Astrocyte (in vitro differentiated cells and primary cell): ENCODE data around the gene ARHGAP20. TPM values are rescaled to one million over a fixed set of nuclear protein-coding genes. Genes with fewer than 3 reads are reported as not detected.

Experiments used
- DNase-seq: peaks from one replicate; pipeline ENCODE4 v3.0.0-alpha.2; 2010; ENCODE audit warnings: low read depth
- FAIRE-seq: peaks from 2 replicates; lab custom pipeline; 2011; peaks lifted over from hg19 to GRCh38; lab: Jason Lieb, UNC
- H2AFZ ChIP-seq: 2 replicates; pipeline ENCODE4 v1.6.0; 2012; ENCODE audit warnings: low read depth, low read length, inconsistent platforms
- H3K27ac ChIP-seq: 2 replicates; pipeline ENCODE4 v1.5.1; 2011; ENCODE audit warnings: low read depth, low read length, inconsistent platforms
- H3K27me3 ChIP-seq: 2 replicates; pipeline ENCODE4 v1.6.0; 2011; ENCODE audit warnings: low read length, inconsistent platforms; ENCODE audit not compliant: insufficient read depth
- H3K36me3 ChIP-seq: 2 replicates; pipeline ENCODE4 v1.5.1; 2011; ENCODE audit warnings: low read length, inconsistent platforms; ENCODE audit not compliant: insufficient read depth
- H3K4me1 ChIP-seq: 2 replicates; pipeline ENCODE4 v1.5.1; 2011; ENCODE audit warnings: low read length, inconsistent platforms; ENCODE audit not compliant: insufficient read depth
- H3K4me2 ChIP-seq: 2 replicates; pipeline ENCODE4 v1.6.0; 2012; ENCODE audit warnings: low read length, inconsistent platforms
- H3K4me3 ChIP-seq: 2 replicates; pipeline ENCODE4 v1.5.1; 2011; ENCODE audit warnings: low read depth, mild to moderate bottlenecking, low read length, inconsistent platforms; ENCODE audit not compliant: insufficient read depth
- H3K79me2 ChIP-seq: 2 replicates; pipeline ENCODE4 v1.6.0; 2012; ENCODE audit warnings: mild to moderate bottlenecking, low read length, inconsistent platforms; ENCODE audit not compliant: insufficient read depth
- H3K9ac ChIP-seq: 2 replicates; pipeline ENCODE4 v1.6.0; 2012; ENCODE audit warnings: mild to moderate bottlenecking, low read length, inconsistent platforms
- H3K9me3 ChIP-seq: 2 replicates; pipeline ENCODE4 v1.5.1; 2012; ENCODE audit warnings: low read depth, mild to moderate bottlenecking, low read length, inconsistent platforms; ENCODE audit not compliant: insufficient read depth
- H4K20me1 ChIP-seq: 2 replicates; pipeline ENCODE4 v1.6.0; 2012; ENCODE audit warnings: low read length, inconsistent platforms; ENCODE audit not compliant: insufficient read depth
- H3K27ac Mint-ChIP-seq: one replicate; pipeline ENCODE4 v1.8.0; 2021; ENCODE audit warnings: mild to moderate bottlenecking, mixed read lengths; ENCODE audit not compliant: unreplicated experiment
- H3K27me3 Mint-ChIP-seq: one replicate; pipeline ENCODE4 v1.8.0; 2021; ENCODE audit warnings: low read depth, mixed read lengths; ENCODE audit not compliant: unreplicated experiment
- H3K36me3 Mint-ChIP-seq: one replicate; pipeline ENCODE4 v1.8.0; 2021; ENCODE audit warnings: low read depth, mixed read lengths; ENCODE audit not compliant: unreplicated experiment
- H3K4me1 Mint-ChIP-seq: one replicate; pipeline ENCODE4 v1.8.0; 2021; ENCODE audit warnings: low read depth, mixed read lengths; ENCODE audit not compliant: unreplicated experiment
- H3K4me3 Mint-ChIP-seq: one replicate; pipeline ENCODE4 v1.8.0; 2021; ENCODE audit warnings: mild to moderate bottlenecking, moderate library complexity, mixed read lengths; ENCODE audit not compliant: unreplicated experiment
- H3K9me3 Mint-ChIP-seq: one replicate; pipeline ENCODE4 v1.8.0; 2021; ENCODE audit warnings: mild to moderate bottlenecking, mixed read lengths; ENCODE audit not compliant: unreplicated experiment
- CTCF ChIP-seq: IDR thresholded peaks from 2 replicates; pipeline ENCODE4 v1.5.1; 2011; ENCODE audit warnings: low read depth, mild to moderate bottlenecking, inconsistent platforms, low read length, moderate library complexity; ENCODE audit not compliant: insufficient read depth
- EZH2 ChIP-seq: IDR thresholded peaks from 2 replicates; pipeline ENCODE4 v1.6.1; 2012; ENCODE audit warnings: mild to moderate bottlenecking, low read length, inconsistent platforms; ENCODE audit not compliant: insufficient read depth
- total RNA-seq: library from RNA; stranded (reverse); gene quantifications from 2 replicates; pipeline ENCODE4 v1.2.1, GENCODE V29; 2021

ARHGAP20 gene
- total RNA-seq, 1 donor from 2014 or later: 0.11 TPM

- H2AFZ ChIP-seq: no peak overlapping the region
- peaks cover 13% of the 10 kb centered on the region for H3K27me3 Mint-ChIP-seq
- no peaks in the 10 kb centered on the region for H3K36me3 ChIP-seq
- H3K4me3 ChIP-seq: no peak overlapping the region
- no peaks in the 10 kb centered on the region for H3K36me3 Mint-ChIP-seq
- H3K4me1 Mint-ChIP-seq: peaks cover 4% of the 10 kb centered on the region
- DNase-seq: peak; percentile 41
- no peaks in the 10 kb centered on the region for H3K9me3 ChIP-seq
- no peaks in the 10 kb centered on the region for H3K27me3 ChIP-seq
- H4K20me1 ChIP-seq: no peaks in the 10 kb centered on the region
- no peak overlapping the region for H3K9ac ChIP-seq
- H3K4me1 ChIP-seq: no peaks in the 10 kb centered on the region
- no peaks in the 10 kb centered on the region for H3K79me2 ChIP-seq
- no peaks in the 10 kb centered on the region for H3K9me3 Mint-ChIP-seq
- H3K27ac Mint-ChIP-seq: no peak overlapping the region
- FAIRE-seq: no peak
- no peak overlapping the region for H3K4me2 ChIP-seq
- H3K27ac ChIP-seq: no peak overlapping the region
- TF ChIP-seq CTCF: no peak
- no peak for TF ChIP-seq EZH2
- no peak overlapping the region for H3K4me3 Mint-ChIP-seq
Observed at GRCh38 chr11:110565357-110566336, 146.6 kb downstream of the ARHGAP20 start.

GRCh38 chr11:110564676-110565356, 147.4 kb downstream of the ARHGAP20 start:
- no peak for TF ChIP-seq EZH2
- TF ChIP-seq CTCF: no peak
- H3K4me3 ChIP-seq: no peak overlapping the region
- DNase-seq (no peak), FAIRE-seq (no peak)
- Mint-ChIP-seq H3K4me3 (no peak overlapping the region), H3K4me1 (peaks cover 4% of the 10 kb centered on the region), H3K27me3 (peaks cover 20% of the 10 kb centered on the region), H3K9me3 (no peaks in the 10 kb centered on the region), H3K27ac (no peak overlapping the region), H3K36me3 (no peaks in the 10 kb centered on the region)
- H3K9me3 ChIP-seq: no peaks in the 10 kb centered on the region
- no peaks in the 10 kb centered on the region for H3K27me3 ChIP-seq
- H4K20me1 ChIP-seq: no peaks in the 10 kb centered on the region
- no peaks in the 10 kb centered on the region for H3K4me1 ChIP-seq
- no peaks in the 10 kb centered on the region for H3K36me3 ChIP-seq
- no peaks in the 10 kb centered on the region for H3K79me2 ChIP-seq
- no peak overlapping the region for H2AFZ ChIP-seq
- H3K9ac ChIP-seq: no peak overlapping the region
- no peak overlapping the region for H3K4me2 ChIP-seq
- H3K27ac ChIP-seq: no peak overlapping the region
